GM12878 (cell line): ENCODE results near the gene GGTLC2.
"Not testable (repeated sequence)": the region's sequence is repeated elsewhere in the genome, so short reads cannot be mapped to it uniquely, and the experiment has no call there.

ENCODE experiments used
- CBFB ChIP-seq: IDR thresholded peaks from 2 replicates; pipeline ENCODE4 v1.6.1; 2016; ENCODE audit warnings: antibody characterized with exemption, low read depth
- ZBTB33 ChIP-seq: fragments of 450-650 bp; IDR thresholded peaks from 2 replicates; pipeline ENCODE4 v1.6.1; 2017; ENCODE audit warnings: mild to moderate bottlenecking
- TF ChIP-seq, protein P1 (sequence below): fragments of 450-650 bp; IDR thresholded peaks from 2 replicates; pipeline ENCODE4 v1.6.1; 2014; ENCODE audit warnings: mild to moderate bottlenecking

GRCh38 chr22:22648863-22649536 lies 4.6 kb downstream of the GGTLC2 start:
- TF ChIP-seq, protein P1, sequence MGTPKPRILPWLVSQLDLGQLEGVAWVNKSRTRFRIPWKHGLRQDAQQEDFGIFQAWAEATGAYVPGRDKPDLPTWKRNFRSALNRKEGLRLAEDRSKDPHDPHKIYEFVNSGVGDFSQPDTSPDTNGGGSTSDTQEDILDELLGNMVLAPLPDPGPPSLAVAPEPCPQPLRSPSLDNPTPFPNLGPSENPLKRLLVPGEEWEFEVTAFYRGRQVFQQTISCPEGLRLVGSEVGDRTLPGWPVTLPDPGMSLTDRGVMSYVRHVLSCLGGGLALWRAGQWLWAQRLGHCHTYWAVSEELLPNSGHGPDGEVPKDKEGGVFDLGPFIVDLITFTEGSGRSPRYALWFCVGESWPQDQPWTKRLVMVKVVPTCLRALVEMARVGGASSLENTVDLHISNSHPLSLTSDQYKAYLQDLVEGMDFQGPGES, result not testable (repeated sequence)
- TF ChIP-seq CBFB, ZBTB33: not testable (repeated sequence)
